HEK293 (cell line): ENCODE measurements around the gene RNF223.

Source experiments
- CTCF ChIA-PET: fragments of 350-600 bp; formaldehyde crosslinking; extraction: SDS; loops from one replicate; lab custom pipeline; 2021; ENCODE audit warnings: antibody characterized with exemption; lab: Yijun Ruan, JAX
- POLR2A ChIA-PET: fragments of 300-600 bp; formaldehyde crosslinking; extraction: SDS; loops from one replicate; lab custom pipeline; 2020; ENCODE audit warnings: antibody characterized with exemption, inconsistent platforms; lab: Yijun Ruan, JAX
- H3K27ac ChIP-seq: fragments of 200-500 bp; sonication (Bioruptor generic); 2 replicates; pipeline ENCODE4 v1.5.1; 2014; ENCODE audit warnings: low read depth, low read length, control low read depth, inconsistent platforms; ENCODE audit errors: extremely low read depth
- H3K36me3 ChIP-seq, 2 experiments: fragments of 200-500 bp in 1 of 2; sonication (Bioruptor generic) in 1 of 2; 1 replicate in 1 of 2; 2 replicates in 1 of 2; pipeline ENCODE4 v1.5.1; 2014 to 2017; ENCODE audit warnings: inconsistent platforms in 2 of 2, low read length in 2 of 2; ENCODE audit not compliant: control insufficient read depth in 2 of 2, insufficient read depth in 1 of 2
- H3K4me1 ChIP-seq: fragments of 200-500 bp; sonication (Bioruptor generic); 2 replicates; pipeline ENCODE4 v1.5.1; 2014; ENCODE audit warnings: mild to moderate bottlenecking, low read length, inconsistent platforms; ENCODE audit not compliant: control insufficient read depth, insufficient read depth
- H3K4me3 ChIP-seq: 2 replicates; pipeline ENCODE4 v1.5.1; 2011; ENCODE audit warnings: low read depth, mild to moderate bottlenecking, control low read depth, low read length, moderate library complexity
- H3K9me3 ChIP-seq: fragments of 200-500 bp; sonication (Bioruptor generic); 2 replicates; pipeline ENCODE4 v1.5.1; 2014; ENCODE audit warnings: low read depth, low read length, inconsistent platforms; ENCODE audit not compliant: control insufficient read depth, insufficient read depth
- KLF1 ChIP-seq: fragments of 450-650 bp; formaldehyde crosslinking; IDR thresholded peaks from 2 replicates; pipeline ENCODE4 v1.5.1; 2016; ENCODE audit warnings: missing biosample characterization, missing genetic modification characterization
- PRDM1 ChIP-seq: fragments of 450-650 bp; formaldehyde crosslinking; IDR thresholded peaks from 2 replicates; pipeline ENCODE4; 2016; ENCODE audit warnings: missing biosample characterization, missing genetic modification characterization
- SP2 ChIP-seq: fragments of 450-650 bp; formaldehyde crosslinking; IDR thresholded peaks from 2 replicates; pipeline ENCODE4 v1.5.1; 2016; ENCODE audit warnings: missing biosample characterization, missing genetic modification characterization
- ZBTB21 ChIP-seq: fragments of 450-650 bp; formaldehyde crosslinking; IDR thresholded peaks from 2 replicates; pipeline ENCODE4 v1.5.1; 2017; ENCODE audit warnings: missing biosample characterization, missing genetic modification characterization
- ZBTB48 ChIP-seq: fragments of 450-650 bp; formaldehyde crosslinking; IDR thresholded peaks from 2 replicates; pipeline ENCODE4 v1.5.1; 2016; ENCODE audit warnings: missing biosample characterization, missing genetic modification characterization
- ZBTB7A ChIP-seq: fragments of 450-650 bp; formaldehyde crosslinking; IDR thresholded peaks from 2 replicates; pipeline ENCODE4 v1.5.1; 2016; ENCODE audit warnings: low read depth, missing biosample characterization, missing genetic modification characterization
- ZFHX2 ChIP-seq: fragments of 450-650 bp; formaldehyde crosslinking; conservative IDR thresholded peaks from 2 replicates; pipeline ENCODE4 v1.5.1; 2016; ENCODE audit warnings: missing biosample characterization, missing genetic modification characterization
- ZIC2 ChIP-seq: fragments of 450-650 bp; formaldehyde crosslinking; IDR thresholded peaks from 2 replicates; pipeline ENCODE4 v1.5.1; 2016; ENCODE audit warnings: missing biosample characterization, missing genetic modification characterization
- ZNF146 ChIP-seq: fragments of 450-650 bp; formaldehyde crosslinking; IDR thresholded peaks from 2 replicates; pipeline ENCODE4 v1.5.1; 2016; ENCODE audit warnings: missing biosample characterization, missing genetic modification characterization
- ZNF600 ChIP-seq: fragments of 450-650 bp; formaldehyde crosslinking; IDR thresholded peaks from 2 replicates; pipeline ENCODE4 v1.5.1; 2016; ENCODE audit warnings: missing biosample characterization, missing genetic modification characterization
- TF ChIP-seq, protein P1 (sequence below): fragments of 450-650 bp; formaldehyde crosslinking; IDR thresholded peaks from 2 replicates; pipeline ENCODE4 v1.5.1; 2016; ENCODE audit warnings: missing biosample characterization, missing genetic modification characterization
- TF ChIP-seq, protein P2 (sequence below): fragments of 450-650 bp; formaldehyde crosslinking; IDR thresholded peaks from 2 replicates; pipeline ENCODE4 v1.5.1; 2016; ENCODE audit warnings: missing biosample characterization, missing genetic modification characterization
- TF ChIP-seq, protein P3 (sequence below): fragments of 450-650 bp; formaldehyde crosslinking; IDR thresholded peaks from 2 replicates; pipeline ENCODE4 v1.5.1; 2017; ENCODE audit warnings: missing biosample characterization, missing genetic modification characterization
- TF ChIP-seq, protein P4 (sequence below): fragments of 450-650 bp; formaldehyde crosslinking; IDR thresholded peaks from 2 replicates; pipeline ENCODE4 v1.5.1; 2016; ENCODE audit warnings: missing biosample characterization, missing genetic modification characterization

Gene RNF223

DNA sequence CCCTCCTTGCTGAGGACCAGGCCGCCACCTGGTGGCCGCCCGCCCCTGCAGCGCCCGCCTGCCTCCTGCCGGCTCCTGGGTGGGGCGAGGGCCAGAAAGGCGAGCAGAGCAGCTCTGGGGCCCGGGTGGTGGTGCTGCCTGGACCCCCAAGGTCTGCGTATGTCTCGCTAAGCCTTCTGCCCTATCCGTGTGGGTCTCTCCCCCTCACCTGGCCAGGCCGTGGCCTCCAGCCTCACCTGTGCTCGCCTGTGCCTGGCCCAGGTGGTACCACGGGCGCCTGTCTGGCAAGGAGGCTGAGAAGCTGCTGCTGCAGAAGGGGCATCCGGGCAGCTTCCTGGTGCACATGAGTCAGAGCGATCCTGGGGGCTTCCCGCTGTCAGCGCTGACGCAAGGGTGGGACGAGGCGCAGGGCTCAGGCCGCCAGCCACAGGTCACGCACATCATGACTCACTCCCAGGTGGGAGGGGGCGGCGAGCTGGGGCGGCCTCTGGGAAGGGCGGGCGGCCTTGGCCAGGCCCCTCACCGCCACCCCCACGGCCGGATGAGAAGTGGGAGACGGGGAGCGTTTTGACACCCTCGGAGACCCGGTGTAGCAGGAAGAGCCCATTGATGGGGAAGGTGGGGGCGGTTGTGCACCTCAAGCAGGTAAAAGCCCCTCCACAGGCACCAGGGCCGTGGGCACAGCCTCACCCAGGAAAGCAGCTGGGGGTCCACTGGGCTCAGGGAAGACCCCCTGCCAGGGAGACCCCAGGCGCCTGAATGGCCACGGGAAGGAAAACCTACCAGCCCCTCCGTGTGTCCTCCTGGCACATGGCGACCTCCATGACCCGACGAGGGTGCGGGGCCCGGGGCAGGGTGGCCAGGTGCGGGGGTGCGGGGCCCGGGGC, 9.9 kb downstream of the RNF223 start (continued):
- TF ChIP-seq, protein P1, sequence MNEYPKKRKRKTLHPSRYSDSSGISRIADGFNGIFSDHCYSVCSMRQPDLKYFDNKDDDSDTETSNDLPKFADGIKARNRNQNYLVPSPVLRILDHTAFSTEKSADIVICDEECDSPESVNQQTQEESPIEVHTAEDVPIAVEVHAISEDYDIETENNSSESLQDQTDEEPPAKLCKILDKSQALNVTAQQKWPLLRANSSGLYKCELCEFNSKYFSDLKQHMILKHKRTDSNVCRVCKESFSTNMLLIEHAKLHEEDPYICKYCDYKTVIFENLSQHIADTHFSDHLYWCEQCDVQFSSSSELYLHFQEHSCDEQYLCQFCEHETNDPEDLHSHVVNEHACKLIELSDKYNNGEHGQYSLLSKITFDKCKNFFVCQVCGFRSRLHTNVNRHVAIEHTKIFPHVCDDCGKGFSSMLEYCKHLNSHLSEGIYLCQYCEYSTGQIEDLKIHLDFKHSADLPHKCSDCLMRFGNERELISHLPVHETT (tag by site-specific recombination) = peak; percentile 88
- TF ChIP-seq, protein P2, sequence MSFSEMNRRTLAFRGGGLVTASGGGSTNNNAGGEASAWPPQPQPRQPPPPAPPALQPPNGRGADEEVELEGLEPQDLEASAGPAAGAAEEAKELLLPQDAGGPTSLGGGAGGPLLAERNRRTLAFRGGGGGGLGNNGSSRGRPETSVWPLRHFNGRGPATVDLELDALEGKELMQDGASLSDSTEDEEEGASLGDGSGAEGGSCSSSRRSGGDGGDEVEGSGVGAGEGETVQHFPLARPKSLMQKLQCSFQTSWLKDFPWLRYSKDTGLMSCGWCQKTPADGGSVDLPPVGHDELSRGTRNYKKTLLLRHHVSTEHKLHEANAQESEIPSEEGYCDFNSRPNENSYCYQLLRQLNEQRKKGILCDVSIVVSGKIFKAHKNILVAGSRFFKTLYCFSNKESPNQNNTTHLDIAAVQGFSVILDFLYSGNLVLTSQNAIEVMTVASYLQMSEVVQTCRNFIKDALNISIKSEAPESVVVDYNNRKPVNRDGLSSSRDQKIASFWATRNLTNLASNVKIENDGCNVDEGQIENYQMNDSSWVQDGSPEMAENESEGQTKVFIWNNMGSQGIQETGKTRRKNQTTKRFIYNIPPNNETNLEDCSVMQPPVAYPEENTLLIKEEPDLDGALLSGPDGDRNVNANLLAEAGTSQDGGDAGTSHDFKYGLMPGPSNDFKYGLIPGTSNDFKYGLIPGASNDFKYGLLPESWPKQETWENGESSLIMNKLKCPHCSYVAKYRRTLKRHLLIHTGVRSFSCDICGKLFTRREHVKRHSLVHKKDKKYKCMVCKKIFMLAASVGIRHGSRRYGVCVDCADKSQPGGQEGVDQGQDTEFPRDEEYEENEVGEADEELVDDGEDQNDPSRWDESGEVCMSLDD (tag by site-specific recombination) = peak; percentile 83; the same call in 1 of the 2 replicates

DNA sequence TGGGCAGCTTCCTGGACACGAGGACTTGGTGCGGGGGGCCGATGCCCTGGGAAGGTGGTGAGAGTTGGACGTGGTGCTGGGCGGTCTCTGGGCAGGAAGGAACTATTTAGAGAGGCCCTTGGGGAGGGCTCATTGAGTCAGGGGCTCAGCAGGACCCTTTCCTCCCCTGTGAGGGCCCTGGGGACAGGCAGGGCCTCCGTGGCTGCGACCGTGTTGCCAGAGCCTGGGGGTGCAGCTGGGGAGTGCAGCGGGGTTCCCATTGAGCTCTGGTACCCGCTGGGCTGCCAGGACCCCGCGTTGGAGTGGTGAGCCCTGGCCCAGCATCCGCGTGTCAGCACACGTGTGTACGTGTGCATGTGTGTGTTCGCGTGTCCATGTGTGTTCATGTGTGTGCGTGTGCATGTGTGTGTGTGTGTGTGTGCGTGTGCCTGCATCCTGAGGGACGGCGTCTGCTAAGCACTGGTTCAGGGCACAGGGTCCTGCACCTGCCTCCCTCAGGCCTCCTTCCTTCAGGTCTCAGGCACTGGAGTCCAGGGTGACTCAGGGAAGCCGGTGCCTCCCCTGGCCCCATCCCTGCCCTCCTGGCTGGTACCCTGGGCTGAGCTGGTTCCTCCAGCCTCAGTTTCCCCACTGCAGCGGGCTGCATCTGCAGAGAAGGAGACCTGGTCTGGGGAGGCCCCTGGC, 10.7 kb downstream of the RNF223 start:
- TF ChIP-seq, protein P3, sequence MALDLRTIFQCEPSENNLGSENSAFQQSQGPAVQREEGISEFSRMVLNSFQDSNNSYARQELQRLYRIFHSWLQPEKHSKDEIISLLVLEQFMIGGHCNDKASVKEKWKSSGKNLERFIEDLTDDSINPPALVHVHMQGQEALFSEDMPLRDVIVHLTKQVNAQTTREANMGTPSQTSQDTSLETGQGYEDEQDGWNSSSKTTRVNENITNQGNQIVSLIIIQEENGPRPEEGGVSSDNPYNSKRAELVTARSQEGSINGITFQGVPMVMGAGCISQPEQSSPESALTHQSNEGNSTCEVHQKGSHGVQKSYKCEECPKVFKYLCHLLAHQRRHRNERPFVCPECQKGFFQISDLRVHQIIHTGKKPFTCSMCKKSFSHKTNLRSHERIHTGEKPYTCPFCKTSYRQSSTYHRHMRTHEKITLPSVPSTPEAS (tag by site-specific recombination) = peak; percentile 50
- TF ChIP-seq ZBTB7A (tag by site-specific recombination) = 0 out of 2 replicates have a peak, but pooled peaks have one; percentile 17
- TF ChIP-seq ZNF146 (tag by site-specific recombination) = peak; percentile 18; the same call in 1 of the 2 replicates
- TF ChIP-seq ZIC2 (tag by site-specific recombination) = peak; percentile 54
- TF ChIP-seq PRDM1 (tag by site-specific recombination) = no peak
- ChIA-PET CTCF (interaction anchor here (0.5 to 3.3 kb wide), 28 partner anchors 10 to 215 kb away, joined by 3 to 53 read pairs (median 4); partner anchors contain the start of gene PLEKHN1), POLR2A (interaction anchor here (0.5 to 1.1 kb wide), 3 partner anchors 16 to 97 kb away, joined by 3 to 7 read pairs (median 3); partner anchors contain the start of gene HES4)
- H3K36me3 ChIP-seq = no peaks in the 10 kb centered on the region
- 0 out of 2 replicates have a peak, but pooled peaks cover 5% of the 10 kb centered on the region for H3K4me1 ChIP-seq
- no peak overlapping the region for H3K4me3 ChIP-seq
- H3K27ac ChIP-seq = no peak overlapping the region
- no peaks in the 10 kb centered on the region for H3K9me3 ChIP-seq

DNA sequence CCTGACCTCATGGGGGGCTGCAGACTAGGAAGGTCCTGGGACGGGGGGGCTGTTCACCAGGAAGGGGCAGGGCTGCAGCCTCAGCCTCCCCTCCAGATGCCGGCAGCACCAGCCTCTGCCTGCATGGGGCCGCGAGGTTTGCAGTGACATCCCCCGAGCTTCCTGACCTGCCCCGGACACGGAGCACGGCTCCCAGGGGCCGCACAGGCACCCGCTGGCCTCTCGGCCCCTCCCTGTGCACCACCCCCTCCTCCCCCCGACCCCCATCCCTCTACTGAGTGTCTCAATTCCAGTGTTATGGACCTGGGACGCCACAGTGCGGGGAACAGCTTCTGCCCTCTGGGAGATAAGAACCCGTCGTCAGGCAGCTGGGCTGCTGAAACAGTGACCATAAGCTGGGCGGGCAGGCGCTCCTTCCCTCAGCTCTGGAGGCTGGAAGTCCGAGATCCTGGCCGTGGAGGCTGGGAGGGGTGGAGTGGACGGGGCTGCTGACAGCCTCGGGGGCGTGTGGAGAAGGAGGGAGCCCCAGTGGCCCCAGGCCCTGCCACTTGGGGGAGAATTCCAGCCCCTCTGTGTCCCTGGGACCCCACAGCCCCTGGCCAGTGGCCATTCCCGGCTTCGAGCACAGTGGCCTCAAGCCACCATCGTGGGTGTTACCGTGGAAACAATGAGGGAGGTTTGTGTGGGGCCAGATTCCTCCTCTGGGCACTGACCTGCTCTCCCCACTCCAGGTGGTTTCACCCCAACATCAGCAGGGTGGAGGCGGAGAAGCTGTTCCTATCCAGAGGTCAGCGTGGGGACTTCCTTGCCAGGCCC, 11.6 kb downstream of the RNF223 start:
- no peaks in the 10 kb centered on the region for H3K9me3 ChIP-seq
- TF ChIP-seq SP2 (tag by site-specific recombination) (0 out of 2 replicates have a peak, but pooled peaks have one; percentile 2), ZFHX2 (tag by site-specific recombination) (peak; percentile 42), ZNF600 (tag by site-specific recombination) (0 out of 2 replicates have a peak, but pooled peaks have one; percentile 20), KLF1 (tag by site-specific recombination) (0 out of 2 replicates have a peak, but pooled peaks have one; percentile 0), ZBTB48 (no peak), ZBTB21 (tag by site-specific recombination) (no peak)
- TF ChIP-seq, protein P4, sequence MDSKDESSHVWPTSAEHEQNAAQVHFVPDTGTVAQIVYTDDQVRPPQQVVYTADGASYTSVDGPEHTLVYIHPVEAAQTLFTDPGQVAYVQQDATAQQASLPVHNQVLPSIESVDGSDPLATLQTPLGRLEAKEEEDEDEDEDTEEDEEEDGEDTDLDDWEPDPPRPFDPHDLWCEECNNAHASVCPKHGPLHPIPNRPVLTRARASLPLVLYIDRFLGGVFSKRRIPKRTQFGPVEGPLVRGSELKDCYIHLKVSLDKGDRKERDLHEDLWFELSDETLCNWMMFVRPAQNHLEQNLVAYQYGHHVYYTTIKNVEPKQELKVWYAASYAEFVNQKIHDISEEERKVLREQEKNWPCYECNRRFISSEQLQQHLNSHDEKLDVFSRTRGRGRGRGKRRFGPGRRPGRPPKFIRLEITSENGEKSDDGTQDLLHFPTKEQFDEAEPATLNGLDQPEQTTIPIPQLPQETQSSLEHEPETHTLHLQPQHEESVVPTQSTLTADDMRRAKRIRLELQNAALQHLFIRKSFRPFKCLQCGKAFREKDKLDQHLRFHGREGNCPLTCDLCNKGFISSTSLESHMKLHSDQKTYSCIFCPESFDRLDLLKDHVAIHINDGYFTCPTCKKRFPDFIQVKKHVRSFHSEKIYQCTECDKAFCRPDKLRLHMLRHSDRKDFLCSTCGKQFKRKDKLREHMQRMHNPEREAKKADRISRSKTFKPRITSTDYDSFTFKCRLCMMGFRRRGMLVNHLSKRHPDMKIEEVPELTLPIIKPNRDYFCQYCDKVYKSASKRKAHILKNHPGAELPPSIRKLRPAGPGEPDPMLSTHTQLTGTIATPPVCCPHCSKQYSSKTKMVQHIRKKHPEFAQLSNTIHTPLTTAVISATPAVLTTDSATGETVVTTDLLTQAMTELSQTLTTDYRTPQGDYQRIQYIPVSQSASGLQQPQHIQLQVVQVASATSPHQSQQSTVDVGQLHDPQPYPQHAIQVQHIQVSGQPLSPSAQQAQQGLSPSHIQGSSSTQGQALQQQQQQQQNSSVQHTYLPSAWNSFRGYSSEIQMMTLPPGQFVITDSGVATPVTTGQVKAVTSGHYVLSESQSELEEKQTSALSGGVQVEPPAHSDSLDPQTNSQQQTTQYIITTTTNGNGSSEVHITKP (tag by site-specific recombination) = 0 out of 2 replicates have a peak, but pooled peaks have one; percentile 5
- no peak overlapping the region for H3K4me3 ChIP-seq
- 0 out of 2 replicates have a peak, but pooled peaks cover 5% of the 10 kb centered on the region for H3K4me1 ChIP-seq
- POLR2A ChIA-PET = interaction anchor here (0.5 to 1.2 kb wide), 2 partner anchors 17 to 96 kb away, joined by 3 read pairs; no protein-coding TSS in a partner anchor
- H3K27ac ChIP-seq = no peak overlapping the region
- no peaks in the 10 kb centered on the region for H3K36me3 ChIP-seq
- CTCF ChIA-PET = interaction anchor here (0.5 to 3.3 kb wide), 13 partner anchors 12 to 188 kb away, joined by 3 to 53 read pairs (median 7); no protein-coding TSS in a partner anchor
